Measurements from ENCODE around the gene C1QB.

C1QB gene

GRCh38 chr1:22618056-22618455 lies 35.0 kb upstream of the C1QB start:
- Mint-ChIP-seq H3K4me3 (no peak overlapping the region), H3K9me3 (no peaks in the 10 kb centered on the region), H3K4me1 (no peaks in the 10 kb centered on the region), H3K36me3 (ENCODE audit: low read depth) (no peaks in the 10 kb centered on the region), H3K27ac (no peak overlapping the region), H3K27me3 (ENCODE audit: low read depth, poor library complexity) (peaks cover 66% of the 10 kb centered on the region)
- TF ChIP-seq CTCF (IDR thresholded peaks at IDR 0.05): no peak
- DNase-seq: no peak

DNA sequence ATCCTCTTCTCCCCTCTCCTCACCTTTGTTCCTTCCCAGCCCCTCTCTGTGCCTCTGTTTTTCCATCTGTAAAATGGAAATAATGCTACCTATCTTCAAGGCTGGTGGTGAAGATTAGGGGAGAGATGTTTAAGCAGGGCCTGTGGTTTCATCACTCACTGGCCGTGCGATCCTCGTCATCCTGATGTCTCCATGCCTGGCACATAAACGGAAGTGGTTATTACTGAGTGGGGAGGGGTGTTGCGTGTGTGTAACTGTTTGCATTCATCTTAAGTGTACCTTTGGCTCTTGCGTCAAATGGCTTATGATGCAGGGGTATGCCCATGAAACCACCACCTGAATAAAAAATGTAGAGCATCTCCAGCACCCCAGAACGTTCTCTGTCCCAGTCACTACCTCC lies 33.8 kb upstream of the C1QB start:
- Mint-ChIP-seq H3K9me3 (no peaks in the 10 kb centered on the region), H3K27ac (no peak overlapping the region), H3K4me3 (no peak overlapping the region), H3K36me3 (ENCODE audit: low read depth) (no peaks in the 10 kb centered on the region), H3K4me1 (no peaks in the 10 kb centered on the region), H3K27me3 (ENCODE audit: low read depth, poor library complexity) (peaks cover 67% of the 10 kb centered on the region)
- no peak for TF ChIP-seq CTCF (IDR thresholded peaks at IDR 0.05)
- no peak for DNase-seq

DNA sequence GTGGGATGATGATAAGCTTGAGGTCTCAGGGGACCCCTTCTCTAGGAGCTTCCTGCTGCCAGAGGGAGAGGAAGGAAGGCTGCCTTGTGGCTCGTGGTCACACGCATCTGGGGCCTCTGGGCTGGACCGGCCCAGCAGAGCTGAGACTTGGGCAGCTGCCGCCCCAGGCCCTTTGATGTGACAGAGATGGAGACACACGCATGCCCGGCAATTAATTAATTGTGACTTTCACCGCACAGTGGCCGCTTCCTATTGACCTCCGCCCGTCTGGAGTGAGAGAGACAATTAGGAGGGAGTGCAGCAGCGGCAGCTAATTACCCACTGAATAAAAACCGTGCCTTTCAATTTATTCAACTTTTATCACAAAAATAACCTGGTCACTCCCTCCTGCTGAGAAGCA lies 33.2 kb upstream of the C1QB start:
- Mint-ChIP-seq H3K27ac (no peak overlapping the region), H3K9me3 (no peaks in the 10 kb centered on the region), H3K36me3 (ENCODE audit: low read depth) (no peaks in the 10 kb centered on the region), H3K4me1 (no peaks in the 10 kb centered on the region), H3K4me3 (no peak overlapping the region), H3K27me3 (ENCODE audit: low read depth, poor library complexity) (peaks cover 66% of the 10 kb centered on the region)
- no peak for DNase-seq
- no peak for TF ChIP-seq CTCF (IDR thresholded peaks at IDR 0.05)

GRCh38 chr1:22621761-22622160 lies 31.3 kb upstream of the C1QB start:
- no peaks in the 10 kb centered on the region for H3K9me3 Mint-ChIP-seq
- no peak for TF ChIP-seq CTCF (IDR thresholded peaks at IDR 0.05)
- H3K27me3 Mint-ChIP-seq (ENCODE audit: low read depth, poor library complexity): peaks cover 69% of the 10 kb centered on the region
- no peaks in the 10 kb centered on the region for H3K4me1 Mint-ChIP-seq
- no peak for DNase-seq
- H3K36me3 Mint-ChIP-seq (ENCODE audit: low read depth): no peaks in the 10 kb centered on the region
- H3K4me3 Mint-ChIP-seq: no peak overlapping the region
- H3K27ac Mint-ChIP-seq: no peak overlapping the region

DNA sequence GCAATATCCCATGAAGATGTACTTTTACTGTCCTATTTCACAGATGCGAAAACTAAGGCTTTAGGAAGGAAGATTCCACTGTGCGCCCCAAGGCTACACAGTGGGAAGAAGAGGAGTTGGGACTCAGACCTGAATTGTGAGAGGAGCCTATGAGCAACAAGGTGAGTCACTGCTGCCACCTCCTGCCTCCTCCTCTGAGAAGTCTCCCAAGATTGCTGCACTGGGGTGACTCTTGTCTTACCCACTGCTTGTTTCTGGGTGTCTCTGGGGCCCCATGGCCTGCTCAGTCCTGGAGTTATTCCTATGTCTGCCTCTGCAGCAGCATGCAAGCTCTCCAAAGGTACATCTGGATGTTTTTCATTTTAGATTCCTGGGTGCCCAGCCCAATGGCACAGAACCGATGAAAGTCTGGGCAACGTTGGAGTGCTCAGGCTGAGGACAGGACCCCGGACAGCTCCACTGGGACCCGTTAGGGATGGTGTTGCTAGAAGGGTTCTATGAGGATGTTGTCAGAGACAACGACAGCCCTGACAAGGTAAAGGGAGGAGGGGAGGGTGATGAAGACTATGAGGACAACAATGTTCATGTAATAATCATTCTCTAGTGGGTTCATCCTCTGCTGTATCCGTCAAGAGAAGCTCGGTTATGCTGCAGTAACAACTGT lies 27.6 kb upstream of the C1QB start:
- H3K4me3 Mint-ChIP-seq: no peak overlapping the region
- no peaks in the 10 kb centered on the region for H3K4me1 Mint-ChIP-seq
- peak; percentile 69 for DNase-seq
- H3K9me3 Mint-ChIP-seq: no peaks in the 10 kb centered on the region
- no peak overlapping the region for H3K27ac Mint-ChIP-seq
- no peaks in the 10 kb centered on the region for H3K36me3 Mint-ChIP-seq (ENCODE audit: low read depth)
- peaks cover 73% of the 10 kb centered on the region for H3K27me3 Mint-ChIP-seq (ENCODE audit: low read depth, poor library complexity)
- no peak for TF ChIP-seq CTCF (IDR thresholded peaks at IDR 0.05)
